Activated CD4-positive, alpha-beta T cell treated with anti-CD3 and anti-CD28 coated beads, Interleukin-2, amount 10 ng/mL, durations not matched to agents 24 days and 14 days (primary cell): ENCODE data around the gene CCHCR1. TPM values are rescaled to one million over a fixed set of nuclear protein-coding genes. Genes with fewer than 3 reads are reported as not detected.

Source experiments
- DNase-seq: peaks from one replicate; pipeline ENCODE4 v3.0.0; 2022
- H3K27ac Mint-ChIP-seq: one replicate; pipeline ENCODE4 v1.8.0; 2022; ENCODE audit warnings: mild to moderate bottlenecking, mixed read lengths
- H3K27me3 Mint-ChIP-seq: one replicate; pipeline ENCODE4 v1.8.0; 2022; ENCODE audit warnings: mixed read lengths
- H3K36me3 Mint-ChIP-seq: one replicate; pipeline ENCODE4 v1.8.0; 2022; ENCODE audit warnings: low read depth, mild to moderate bottlenecking, mixed read lengths
- H3K4me1 Mint-ChIP-seq: one replicate; pipeline ENCODE4 v1.8.0; 2021; ENCODE audit warnings: mixed read lengths
- H3K4me3 Mint-ChIP-seq: one replicate; pipeline ENCODE4 v1.8.0; 2022; ENCODE audit warnings: mild to moderate bottlenecking, moderate library complexity, mixed read lengths
- H3K9me3 Mint-ChIP-seq: one replicate; pipeline ENCODE4 v1.8.0; 2021; ENCODE audit warnings: mixed read lengths
- intact Hi-C: fragments of 100-400 bp; cut with micrococcal nuclease; formaldehyde crosslinking; loops from one replicate; pipeline ENCODE4 v1.15.1; 2023
- total RNA-seq: library from RNA; stranded (reverse); gene quantifications from 2 replicates; pipeline ENCODE4 v1.2.3, GENCODE V29; 2022

Gene CCHCR1
- total RNA-seq, 1 donor from 2014 or later: 52.7 TPM

GRCh38 chr6:31110825-31111582, 46.6 kb downstream of the CCHCR1 start:
- H3K9me3 Mint-ChIP-seq: no peaks in the 10 kb centered on the region
- no peak for DNase-seq
- peaks cover 18% of the 10 kb centered on the region for H3K27me3 Mint-ChIP-seq
- H3K36me3 Mint-ChIP-seq: no peaks in the 10 kb centered on the region
- no peak overlapping the region for H3K27ac Mint-ChIP-seq
- H3K4me1 Mint-ChIP-seq: no peaks in the 10 kb centered on the region
- intact Hi-C loops: no loop called here
- H3K4me3 Mint-ChIP-seq: no peak overlapping the region

DNA sequence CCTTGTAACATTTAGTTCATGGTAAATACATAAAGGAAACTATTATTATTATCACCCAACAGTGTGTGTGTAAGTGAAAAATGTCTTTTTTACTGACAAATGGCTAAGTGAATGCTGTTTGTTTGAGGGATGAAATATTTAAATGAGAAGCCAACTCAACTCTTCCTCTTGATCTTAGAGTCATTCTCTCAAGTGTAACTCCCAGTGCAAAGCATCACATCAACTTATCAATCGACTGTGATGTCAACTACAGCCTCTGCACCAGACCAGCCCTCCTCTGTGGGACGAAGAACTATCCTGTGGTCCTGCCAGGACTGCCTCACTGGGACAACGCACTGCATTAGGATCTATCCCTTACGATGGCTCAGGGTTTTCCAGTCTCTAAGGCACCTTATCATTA, 50.5 kb downstream of the CCHCR1 start:
- no peaks in the 10 kb centered on the region for H3K9me3 Mint-ChIP-seq
- no peak for DNase-seq
- no peak overlapping the region for H3K27ac Mint-ChIP-seq
- H3K36me3 Mint-ChIP-seq: no peaks in the 10 kb centered on the region
- intact Hi-C loops: no loop called here
- peaks cover 14% of the 10 kb centered on the region for H3K27me3 Mint-ChIP-seq
- no peak overlapping the region for H3K4me3 Mint-ChIP-seq
- no peaks in the 10 kb centered on the region for H3K4me1 Mint-ChIP-seq

DNA sequence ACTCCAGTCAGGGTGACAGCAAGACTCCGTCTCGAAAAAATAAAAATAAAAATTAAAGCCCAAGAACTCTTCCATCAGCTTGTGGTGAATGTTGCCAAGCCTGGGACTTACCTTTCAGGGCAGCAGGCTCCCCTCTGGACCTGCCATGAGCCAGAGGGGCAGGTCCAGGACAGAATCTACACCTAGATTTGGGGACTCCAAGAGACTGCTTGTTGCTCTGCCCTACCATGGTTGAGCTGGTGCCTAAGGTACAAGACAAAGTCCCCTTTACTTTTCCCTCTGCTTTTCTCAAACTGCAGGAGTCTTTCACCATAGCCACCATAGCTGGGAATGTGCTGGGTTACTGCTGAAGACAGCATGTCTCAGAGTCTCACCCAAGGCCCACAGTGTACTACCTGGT, 54.5 kb downstream of the CCHCR1 start:
- H3K36me3 Mint-ChIP-seq: no peaks in the 10 kb centered on the region
- intact Hi-C loops: no loop called here
- no peaks in the 10 kb centered on the region for H3K9me3 Mint-ChIP-seq

GRCh38 chr6:31098449-31098938, 59.1 kb downstream of the CCHCR1 start:
- intact Hi-C loops: no loop called here
- Mint-ChIP-seq H3K4me1 (peaks cover 15% of the 10 kb centered on the region), H3K36me3 (no peaks in the 10 kb centered on the region), H3K27me3 (peaks cover 12% of the 10 kb centered on the region), H3K27ac (no peak overlapping the region), H3K9me3 (no peaks in the 10 kb centered on the region), H3K4me3 (no peak overlapping the region)
- DNase-seq: no peak

More for the DNA sequence above, 54.5 kb downstream of the CCHCR1 start:
- no peaks in the 10 kb centered on the region for H3K4me1 Mint-ChIP-seq
- H3K27ac Mint-ChIP-seq: no peak overlapping the region
- DNase-seq: no peak
- H3K27me3 Mint-ChIP-seq: peaks cover 13% of the 10 kb centered on the region
- H3K4me3 Mint-ChIP-seq: no peak overlapping the region

DNA sequence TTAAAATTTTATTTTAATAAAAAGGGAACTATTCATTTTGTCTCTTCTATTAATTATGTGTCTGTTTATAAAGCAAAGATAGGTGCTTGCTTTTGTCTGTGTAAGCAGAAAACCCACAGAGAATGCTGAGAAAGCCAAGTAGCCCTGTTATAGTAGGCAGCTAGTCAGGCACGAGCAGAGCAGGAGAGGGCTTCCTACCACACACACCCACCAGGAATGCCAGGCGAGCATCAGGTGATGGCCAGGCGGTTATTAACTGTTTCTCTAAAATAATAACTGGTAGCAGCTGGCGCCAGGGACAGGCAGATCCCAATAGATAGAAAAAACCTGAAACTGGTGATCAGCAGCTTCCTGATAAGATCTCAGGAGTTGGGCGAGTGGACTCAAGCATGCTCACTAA, 60.9 kb downstream of the CCHCR1 start:
- Mint-ChIP-seq H3K9me3 (no peaks in the 10 kb centered on the region), H3K36me3 (no peaks in the 10 kb centered on the region)
- intact Hi-C loops: no loop called here

GRCh38 chr6:31096215-31096614, 61.4 kb downstream of the CCHCR1 start:
- no peak overlapping the region for H3K27ac Mint-ChIP-seq
- no peak for DNase-seq
- H3K4me1 Mint-ChIP-seq: peaks cover 15% of the 10 kb centered on the region
- no peaks in the 10 kb centered on the region for H3K36me3 Mint-ChIP-seq
- intact Hi-C loops: no loop called here
- H3K9me3 Mint-ChIP-seq: no peaks in the 10 kb centered on the region
- H3K4me3 Mint-ChIP-seq: no peak overlapping the region
- peaks cover 14% of the 10 kb centered on the region for H3K27me3 Mint-ChIP-seq

More for the DNA sequence above, 60.9 kb downstream of the CCHCR1 start:
- no peak for DNase-seq
- no peak overlapping the region for H3K4me3 Mint-ChIP-seq
- peaks cover 14% of the 10 kb centered on the region for H3K27me3 Mint-ChIP-seq
- no peak overlapping the region for H3K27ac Mint-ChIP-seq
- peaks cover 15% of the 10 kb centered on the region for H3K4me1 Mint-ChIP-seq

GRCh38 chr6:31094389-31094881, 63.2 kb downstream of the CCHCR1 start:
- Mint-ChIP-seq H3K9me3 (no peaks in the 10 kb centered on the region), H3K4me1 (peaks cover 15% of the 10 kb centered on the region), H3K4me3 (no peak overlapping the region)

DNA sequence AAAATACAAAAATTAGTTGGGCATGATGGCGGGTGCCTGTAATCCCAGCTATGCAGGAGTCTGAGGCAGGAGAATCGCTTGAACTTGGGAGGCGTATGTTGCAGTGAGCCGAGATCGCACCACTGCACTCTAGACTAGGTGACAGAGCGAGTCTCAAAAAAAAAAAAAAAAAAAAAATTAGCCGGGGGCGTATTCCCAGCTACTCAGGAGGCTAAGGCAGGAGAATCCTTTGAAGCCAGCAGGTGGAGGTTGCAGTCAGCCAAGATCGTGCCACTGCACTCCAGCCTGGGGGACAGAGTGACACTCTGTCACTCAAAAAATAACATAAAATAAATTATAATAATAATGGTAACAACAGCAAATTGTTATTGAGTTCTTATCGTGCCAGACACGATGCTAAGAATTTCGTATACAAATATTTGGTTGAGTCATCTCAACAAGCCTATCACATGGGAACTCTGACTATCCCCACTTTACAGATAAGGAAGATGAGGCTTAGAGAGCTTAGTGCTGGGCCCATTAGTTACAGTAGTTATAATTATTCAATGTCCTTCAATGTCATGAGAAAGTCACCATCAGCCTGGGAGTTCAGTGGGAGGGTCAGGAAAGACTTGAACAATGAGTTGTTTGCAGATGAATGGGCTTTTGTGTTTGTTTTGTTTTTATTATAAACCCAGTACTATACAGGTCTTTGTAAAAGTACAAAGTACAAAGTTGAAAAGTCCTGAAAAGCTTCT, 64.7 kb downstream of the CCHCR1 start:
- Mint-ChIP-seq H3K4me1 (peaks cover 15% of the 10 kb centered on the region), H3K9me3 (no peaks in the 10 kb centered on the region)
- intact Hi-C loops: no loop called here

More at GRCh38 chr6:31094389-31094881, 63.2 kb downstream of the CCHCR1 start:
- Mint-ChIP-seq H3K27ac (peak overlapping the region; percentile 45), H3K36me3 (no peaks in the 10 kb centered on the region), H3K27me3 (peaks cover 7% of the 10 kb centered on the region)
- peak; percentile 70 for DNase-seq
- intact Hi-C loops: no loop called here

More for the DNA sequence above, 64.7 kb downstream of the CCHCR1 start:
- no peak overlapping the region for H3K27ac Mint-ChIP-seq
- H3K4me3 Mint-ChIP-seq: no peak overlapping the region
- no peaks in the 10 kb centered on the region for H3K36me3 Mint-ChIP-seq
- DNase-seq: no peak
- peaks cover 5% of the 10 kb centered on the region for H3K27me3 Mint-ChIP-seq

Other genes with a start within 250 kb of the CCHCR1 start
- 58.7 and 60.3 TPM in 2 replicates for gene GTF2H4, start 249.6 kb downstream of the CCHCR1 start, total RNA-seq
- gene VARS2, start 243.6 kb downstream of the CCHCR1 start, total RNA-seq: 74.8 and 84.2 TPM in 2 replicates
- not detected in 2 replicates for gene SFTA2, start 225.6 kb downstream of the CCHCR1 start, total RNA-seq
- gene MUCL3, start 216.8 kb downstream of the CCHCR1 start, total RNA-seq: not detected in 2 replicates
- gene MUC21, start 174.1 kb downstream of the CCHCR1 start, total RNA-seq: not detected in 2 replicates
- not detected in 2 replicates for gene MUC22, start 147.3 kb downstream of the CCHCR1 start, total RNA-seq
- not detected in 2 replicates for gene C6orf15, start 45.2 kb downstream of the CCHCR1 start, total RNA-seq
- gene PSORS1C1, start 43.0 kb downstream of the CCHCR1 start, total RNA-seq: not detected in 2 replicates
- gene CDSN, start 37.4 kb downstream of the CCHCR1 start, total RNA-seq: not detected in 2 replicates
- not detected in 2 replicates for gene PSORS1C2, start 18.7 kb downstream of the CCHCR1 start, total RNA-seq
- 79.5 and 82.6 TPM in 2 replicates for gene TCF19, start 787 bp upstream of the CCHCR1 start, total RNA-seq
- not detected in 2 replicates for gene POU5F1, start 12.9 kb upstream of the CCHCR1 start, total RNA-seq
- gene HLA-C, start 114.3 kb upstream of the CCHCR1 start, total RNA-seq: 857 and 893 TPM in 2 replicates
- 3,406 and 3,483 TPM in 2 replicates for gene HLA-B, start 199.4 kb upstream of the CCHCR1 start, total RNA-seq
- gene MICA, start 245.8 kb upstream of the CCHCR1 start, total RNA-seq: 6.5 and 7.3 TPM in 2 replicates